ENCODE measurements around the gene CNNM4. TPM values are rescaled to one million over a fixed set of nuclear protein-coding genes. Genes with fewer than 3 reads are reported as not detected.

The CNNM4 gene
- polyA plus RNA-seq, 1 experiment: 4.7 TPM

DNA sequence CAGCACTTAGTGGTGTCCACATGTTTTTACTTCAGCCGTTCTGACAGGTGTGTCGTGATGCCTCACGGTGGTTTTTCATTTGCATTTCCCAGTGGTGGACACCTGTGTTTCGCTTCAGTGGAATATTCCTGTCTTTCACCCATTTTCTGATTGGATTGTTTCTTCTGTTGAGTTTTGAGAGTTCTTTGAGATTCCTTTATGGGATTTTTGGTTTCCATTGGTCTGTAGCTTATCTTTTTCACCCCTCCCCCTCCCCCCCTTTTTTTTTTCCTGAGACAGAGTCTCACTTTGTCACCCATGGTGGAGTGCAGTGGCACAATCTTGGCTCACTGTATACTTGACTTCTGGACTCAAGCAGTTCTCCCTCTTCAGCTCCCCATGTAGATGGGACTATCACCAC lies 75.1 kb downstream of the CNNM4 start:
- no peaks in the 10 kb centered on the region for H3K27me3 ChIP-seq (ENCODE audit: control insufficient read depth, insufficient read depth, low read length)
- ChIA-PET POLR2A (interaction anchor here (0.7 kb wide), 1 partner anchor 12 kb away, joined by 4 read pairs; no protein-coding TSS in a partner anchor), CTCF (interaction anchor here (0.6 to 1.1 kb wide), 2 partner anchors 19 to 75 kb away, joined by 4 to 6 read pairs; partner anchors contain the start of genes CNNM3 and CNNM4)
- no peak for DNase-seq (ENCODE audit: low read depth, low spot score)
- H3K4me3 ChIP-seq (ENCODE audit: low read depth, low read length): no peak overlapping the region
- no peak overlapping the region for H3K27ac ChIP-seq (ENCODE audit: low read depth, low read length)
- no peaks in the 10 kb centered on the region for H3K9me3 ChIP-seq (ENCODE audit: control insufficient read depth, insufficient read depth, low read length)
- TF ChIP-seq, protein P1, sequence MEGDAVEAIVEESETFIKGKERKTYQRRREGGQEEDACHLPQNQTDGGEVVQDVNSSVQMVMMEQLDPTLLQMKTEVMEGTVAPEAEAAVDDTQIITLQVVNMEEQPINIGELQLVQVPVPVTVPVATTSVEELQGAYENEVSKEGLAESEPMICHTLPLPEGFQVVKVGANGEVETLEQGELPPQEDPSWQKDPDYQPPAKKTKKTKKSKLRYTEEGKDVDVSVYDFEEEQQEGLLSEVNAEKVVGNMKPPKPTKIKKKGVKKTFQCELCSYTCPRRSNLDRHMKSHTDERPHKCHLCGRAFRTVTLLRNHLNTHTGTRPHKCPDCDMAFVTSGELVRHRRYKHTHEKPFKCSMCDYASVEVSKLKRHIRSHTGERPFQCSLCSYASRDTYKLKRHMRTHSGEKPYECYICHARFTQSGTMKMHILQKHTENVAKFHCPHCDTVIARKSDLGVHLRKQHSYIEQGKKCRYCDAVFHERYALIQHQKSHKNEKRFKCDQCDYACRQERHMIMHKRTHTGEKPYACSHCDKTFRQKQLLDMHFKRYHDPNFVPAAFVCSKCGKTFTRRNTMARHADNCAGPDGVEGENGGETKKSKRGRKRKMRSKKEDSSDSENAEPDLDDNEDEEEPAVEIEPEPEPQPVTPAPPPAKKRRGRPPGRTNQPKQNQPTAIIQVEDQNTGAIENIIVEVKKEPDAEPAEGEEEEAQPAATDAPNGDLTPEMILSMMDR (IDR thresholded peaks at IDR 0.05; ENCODE audit: low read depth, low read length): no peak

- TF ChIP-seq, protein P1 (IDR thresholded peaks at IDR 0.05; ENCODE audit: low read depth, low read length): no peak
- Histone ChIP-seq H3K27ac (ENCODE audit: low read depth, low read length) (no peak overlapping the region), H3K27me3 (ENCODE audit: control insufficient read depth, insufficient read depth, low read length) (no peaks in the 10 kb centered on the region), H3K4me3 (ENCODE audit: low read depth, low read length) (no peak overlapping the region), H3K9me3 (ENCODE audit: control insufficient read depth, insufficient read depth, low read length) (no peaks in the 10 kb centered on the region)
- POLR2A ChIA-PET: no interaction called here
- CTCF ChIA-PET: interaction anchor here (1.1 kb wide), 1 partner anchor 20 kb away, joined by 3 read pairs; the partner anchor contains the start of gene ANKRD39
- no peak for DNase-seq (ENCODE audit: low read depth, low spot score)
Observed at GRCh38 chr2:96837575-96837974, 76.9 kb downstream of the CNNM4 start.

- no peak for DNase-seq (ENCODE audit: low read depth, low spot score)
- TF ChIP-seq, protein P1 (IDR thresholded peaks at IDR 0.05; ENCODE audit: low read depth, low read length): no peak
- POLR2A ChIA-PET: no interaction called here
Observed at GRCh38 chr2:96838345-96839292, 77.9 kb downstream of the CNNM4 start.

DNA sequence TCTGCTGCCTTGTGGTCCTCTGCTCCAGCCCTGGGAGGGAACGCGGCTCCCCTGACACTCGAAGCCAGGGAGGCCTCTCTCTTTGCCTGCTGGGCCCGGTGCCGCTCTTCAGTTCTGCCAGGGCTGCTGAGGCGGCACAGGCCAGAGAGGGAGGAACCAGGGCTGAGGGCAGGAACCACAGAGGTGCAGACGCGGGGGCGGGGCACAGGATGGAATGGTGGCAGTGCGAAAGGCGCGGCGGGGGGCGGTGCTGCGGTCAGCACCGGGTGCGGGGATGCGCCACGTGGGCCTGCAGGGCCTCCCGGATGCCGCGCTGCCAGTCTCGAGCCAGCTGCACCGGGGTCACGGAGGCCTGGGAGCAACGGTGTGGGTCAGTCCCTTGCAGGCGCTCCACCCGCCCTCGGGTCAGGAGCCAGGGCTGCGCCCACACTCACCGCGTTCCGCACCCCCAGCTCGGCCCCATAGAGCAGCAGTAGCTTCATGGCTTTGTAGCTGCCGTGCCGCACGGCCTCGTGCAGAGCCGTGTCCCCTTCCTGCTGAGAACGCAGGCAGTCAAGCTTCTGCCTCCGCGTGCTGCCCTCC lies 78.7 kb downstream of the CNNM4 start:
- H3K27me3 ChIP-seq (ENCODE audit: control insufficient read depth, insufficient read depth, low read length): no peaks in the 10 kb centered on the region
- H3K27ac ChIP-seq (ENCODE audit: low read depth, low read length): no peak overlapping the region
- POLR2A ChIA-PET: interaction anchor here (0.5 to 1.0 kb wide), 2 partner anchors 15 to 308 kb away, joined by 3 to 4 read pairs; no protein-coding TSS in a partner anchor
- CTCF ChIA-PET: no interaction called here
- no peaks in the 10 kb centered on the region for H3K9me3 ChIP-seq (ENCODE audit: control insufficient read depth, insufficient read depth, low read length)
- no peak overlapping the region for H3K4me3 ChIP-seq (ENCODE audit: low read depth, low read length)
- DNase-seq (ENCODE audit: low read depth, low spot score): no peak
- TF ChIP-seq, protein P1 (IDR thresholded peaks at IDR 0.05; ENCODE audit: low read depth, low read length): no peak

More at GRCh38 chr2:96838345-96839292, 77.9 kb downstream of the CNNM4 start:
- H3K4me3 ChIP-seq (ENCODE audit: low read depth, low read length): no peak overlapping the region
- CTCF ChIA-PET: no interaction called here
- H3K27me3 ChIP-seq (ENCODE audit: control insufficient read depth, insufficient read depth, low read length): no peaks in the 10 kb centered on the region
- no peaks in the 10 kb centered on the region for H3K9me3 ChIP-seq (ENCODE audit: control insufficient read depth, insufficient read depth, low read length)
- H3K27ac ChIP-seq (ENCODE audit: low read depth, low read length): no peak overlapping the region
